Activated naive CD4-positive, alpha-beta T cell treated with anti-CD3 and anti-CD28 coated beads, Interleukin-2, amount 50 U/mL, for 72 hours (primary cell): ENCODE data around the gene BACH1. TPM values are rescaled to one million over a fixed set of nuclear protein-coding genes. Genes with fewer than 3 reads are reported as not detected.
"Not testable (repeated sequence)": the region's sequence is repeated elsewhere in the genome, so short reads cannot be mapped to it uniquely, and the experiment has no call there.

Experiments used
- ATAC-seq, 2 donors: fragments of 150-1000 bp; cut with Tn5 transposase; 2 replicates each; pipeline ENCODE4 v1.10.0; 2021; ENCODE audit warnings: mild to moderate bottlenecking in 2 of 2, moderate library complexity in 2 of 2
- DNase-seq, 2 donors: peaks; one replicate each; pipeline ENCODE4 v3.0.0; 2021 to 2022; ENCODE audit warnings: low spot score in 2 of 2
- H3K27ac Mint-ChIP-seq, 2 donors: one replicate each; pipeline ENCODE4 v1.8.0; 2022; ENCODE audit warnings: mild to moderate bottlenecking in 2 of 2, mixed read lengths in 2 of 2
- H3K36me3 Mint-ChIP-seq, 2 donors: one replicate each; pipeline ENCODE4 v1.8.0; 2022; ENCODE audit warnings: mixed read lengths in 2 of 2
- H3K9me3 Mint-ChIP-seq, 2 donors: one replicate each; pipeline ENCODE4 v1.8.0; 2022; ENCODE audit warnings: mixed read lengths in 2 of 2
- total RNA-seq, 2 donors: library from RNA; stranded (reverse); gene quantifications; one replicate each; pipeline ENCODE4 v1.2.3, GENCODE V29; 2022

Gene BACH1
- total RNA-seq, 2 donors from 2014 or later = 22.1 to 40.7 TPM

- Mint-ChIP-seq H3K27ac (no peak overlapping the region), H3K36me3 (peaks cover 0 to 5% of the 10 kb centered on the region in 2 donors), H3K9me3 (peaks cover 2 to 10% of the 10 kb centered on the region in 2 donors)
- DNase-seq (no peak), ATAC-seq (no peak)
These were observed 19.2 kb upstream of the BACH1 start for GRCh38 chr21:29279558-29279957.

GRCh38 chr21:29281801-29282200 is 16.9 kb upstream of the BACH1 start:
- not testable (repeated sequence) for DNase-seq, H3K36me3 Mint-ChIP-seq, H3K27ac Mint-ChIP-seq
- peak in 1 of 2 donors; percentile 90 for ATAC-seq
- peaks cover 2 to 10% of the 10 kb centered on the region in 2 donors for H3K9me3 Mint-ChIP-seq

DNA sequence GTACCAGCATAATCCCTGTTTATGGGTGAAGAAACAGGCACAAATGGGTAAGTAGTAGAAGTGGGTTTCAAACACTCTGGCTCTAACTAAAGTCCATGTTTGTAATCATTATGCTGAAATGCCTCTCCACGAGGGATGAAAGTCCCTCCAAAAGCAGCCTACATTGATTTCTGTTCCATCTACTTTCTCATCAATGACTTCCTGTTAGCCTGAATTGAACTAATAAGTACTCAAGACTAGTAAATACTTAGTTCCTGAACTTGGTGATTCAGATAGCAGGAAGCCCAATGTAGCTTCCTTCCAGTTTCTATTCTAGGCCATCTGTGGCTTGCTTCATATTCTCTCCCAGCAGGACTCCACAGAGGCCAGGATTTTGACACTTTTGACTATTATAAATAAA is 11.3 kb upstream of the BACH1 start:
- Mint-ChIP-seq H3K27ac (no peak overlapping the region), H3K9me3 (peaks cover 0 to 5% of the 10 kb centered on the region in 2 donors), H3K36me3 (no peaks in the 10 kb centered on the region)
- no peak for DNase-seq
- ATAC-seq = no peak

DNA sequence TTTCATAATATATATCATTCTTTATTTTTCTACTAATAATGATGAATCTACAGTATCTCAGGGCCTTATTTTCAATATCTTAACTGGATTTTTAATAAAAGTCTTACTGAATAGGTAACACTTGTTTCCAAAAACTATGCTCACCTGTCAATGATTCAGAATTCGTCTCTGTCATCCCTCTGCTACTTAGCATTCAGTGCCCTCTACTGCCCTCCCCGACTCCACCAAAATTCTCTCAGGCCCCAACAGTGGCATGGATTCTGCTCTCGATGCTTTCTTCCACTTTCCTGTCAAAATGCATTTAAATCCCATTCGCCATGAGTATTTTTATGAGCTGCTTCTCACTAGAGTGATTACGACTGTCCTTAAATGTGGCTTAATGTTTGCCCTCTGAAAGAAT is 10.5 kb upstream of the BACH1 start:
- no peak overlapping the region for H3K27ac Mint-ChIP-seq
- H3K9me3 Mint-ChIP-seq = no peaks in the 10 kb centered on the region
- DNase-seq (no peak), ATAC-seq (no peak)
- no peaks in the 10 kb centered on the region for H3K36me3 Mint-ChIP-seq

- H3K27ac Mint-ChIP-seq = no peak overlapping the region
- no peaks in the 10 kb centered on the region for H3K9me3 Mint-ChIP-seq
- no peak for DNase-seq
- no peak for ATAC-seq
- H3K36me3 Mint-ChIP-seq = no peaks in the 10 kb centered on the region
These were observed 9.4 kb upstream of the BACH1 start for GRCh38 chr21:29289317-29289716.

GRCh38 chr21:29290240-29290639 is 8.5 kb upstream of the BACH1 start:
- Mint-ChIP-seq H3K27ac (no peak overlapping the region), H3K36me3 (no peaks in the 10 kb centered on the region), H3K9me3 (no peaks in the 10 kb centered on the region)
- ATAC-seq (no peak), DNase-seq (no peak)

DNA sequence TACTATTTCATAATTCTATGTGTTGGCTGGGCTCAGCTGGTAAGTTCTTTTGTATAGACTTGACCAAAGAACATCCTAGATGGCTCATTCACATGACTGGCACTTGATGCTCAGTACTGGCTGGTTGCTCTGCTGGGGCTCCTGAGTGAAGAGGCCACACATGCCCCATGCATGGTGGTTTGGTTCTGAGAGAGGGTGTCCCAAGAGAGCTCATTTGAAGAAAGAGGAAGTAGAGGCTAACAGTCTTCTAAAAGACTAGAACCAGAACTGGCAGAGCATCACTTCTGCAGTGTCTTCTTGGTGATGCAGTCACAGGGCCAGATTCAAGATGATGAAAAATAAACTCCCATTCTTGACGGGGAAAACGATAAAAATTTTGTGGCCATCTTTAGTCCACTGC is 5.2 kb upstream of the BACH1 start:
- peaks cover 0 to 17% of the 10 kb centered on the region in 2 donors for H3K36me3 Mint-ChIP-seq
- peaks cover 0 to 8% of the 10 kb centered on the region in 2 donors for H3K9me3 Mint-ChIP-seq
- DNase-seq (no peak), ATAC-seq (no peak)
- H3K27ac Mint-ChIP-seq = peak overlapping the region in 1 of 2 donors; percentile 67

DNA sequence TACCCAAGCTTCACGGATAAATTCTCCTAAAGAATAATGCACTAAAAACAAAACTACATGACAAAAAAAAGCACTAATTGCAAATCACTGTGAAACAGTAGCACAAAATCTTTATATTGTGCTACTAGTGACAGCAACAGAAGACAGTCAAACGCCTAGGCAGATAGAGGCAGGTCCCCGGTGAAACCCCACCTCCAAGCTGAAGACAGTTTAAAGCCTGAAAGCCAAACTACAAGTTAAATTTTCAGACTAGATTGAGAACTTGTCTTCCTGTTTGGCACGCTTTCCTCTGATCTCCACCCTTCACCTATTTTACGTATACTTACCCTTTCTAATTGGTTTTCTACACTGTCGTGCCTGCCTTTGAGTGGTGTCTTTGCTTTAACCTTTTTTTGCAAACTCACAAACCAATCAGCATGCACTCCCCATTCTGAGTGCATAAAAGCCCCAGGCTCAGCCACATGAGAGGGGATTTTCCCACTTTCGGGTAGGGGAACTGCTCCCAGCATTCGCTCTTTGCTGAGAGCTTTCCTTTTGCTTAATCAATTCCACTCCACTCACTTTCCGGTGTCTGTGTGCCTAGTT is 3.6 kb upstream of the BACH1 start:
- Mint-ChIP-seq H3K9me3 (peaks cover 0 to 8% of the 10 kb centered on the region in 2 donors), H3K27ac (peak overlapping the region in 1 of 2 donors; percentile 67), H3K36me3 (peaks cover 9 to 26% of the 10 kb centered on the region in 2 donors)
- peak in 1 of 2 donors; percentile 40 for ATAC-seq
- DNase-seq = peak in 1 of 2 donors; percentile 71

DNA sequence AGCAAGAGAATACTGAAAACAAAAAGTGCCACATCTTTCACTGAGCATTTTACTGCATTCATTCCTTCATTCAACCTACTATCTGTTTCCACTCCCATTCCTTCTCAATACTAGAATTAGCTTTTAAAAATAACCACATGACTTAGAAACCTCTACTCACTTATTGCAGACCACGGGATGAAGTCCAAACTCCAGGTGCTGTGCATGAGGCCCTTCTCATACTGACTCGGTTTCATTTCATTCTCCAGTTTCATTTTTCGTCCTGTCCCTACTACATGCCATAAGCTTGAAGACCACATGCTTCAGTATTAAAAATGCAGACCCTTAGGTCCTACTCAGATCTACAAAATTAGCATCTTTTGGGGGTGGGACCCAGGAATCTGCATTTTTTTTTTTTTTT is 2.3 kb upstream of the BACH1 start:
- Mint-ChIP-seq H3K9me3 (peaks cover 0 to 8% of the 10 kb centered on the region in 2 donors), H3K27ac (no peak overlapping the region), H3K36me3 (peaks cover 12 to 31% of the 10 kb centered on the region in 2 donors)
- DNase-seq (no peak), ATAC-seq (no peak)

GRCh38 chr21:29297483-29298347 is 1.0 kb upstream of the BACH1 start:
- ATAC-seq = no peak
- Mint-ChIP-seq H3K27ac (peak overlapping the region in 1 of 2 donors; percentile 95), H3K36me3 (peaks cover 12 to 31% of the 10 kb centered on the region in 2 donors), H3K9me3 (peaks cover 0 to 8% of the 10 kb centered on the region in 2 donors)
- DNase-seq = no peak

DNA sequence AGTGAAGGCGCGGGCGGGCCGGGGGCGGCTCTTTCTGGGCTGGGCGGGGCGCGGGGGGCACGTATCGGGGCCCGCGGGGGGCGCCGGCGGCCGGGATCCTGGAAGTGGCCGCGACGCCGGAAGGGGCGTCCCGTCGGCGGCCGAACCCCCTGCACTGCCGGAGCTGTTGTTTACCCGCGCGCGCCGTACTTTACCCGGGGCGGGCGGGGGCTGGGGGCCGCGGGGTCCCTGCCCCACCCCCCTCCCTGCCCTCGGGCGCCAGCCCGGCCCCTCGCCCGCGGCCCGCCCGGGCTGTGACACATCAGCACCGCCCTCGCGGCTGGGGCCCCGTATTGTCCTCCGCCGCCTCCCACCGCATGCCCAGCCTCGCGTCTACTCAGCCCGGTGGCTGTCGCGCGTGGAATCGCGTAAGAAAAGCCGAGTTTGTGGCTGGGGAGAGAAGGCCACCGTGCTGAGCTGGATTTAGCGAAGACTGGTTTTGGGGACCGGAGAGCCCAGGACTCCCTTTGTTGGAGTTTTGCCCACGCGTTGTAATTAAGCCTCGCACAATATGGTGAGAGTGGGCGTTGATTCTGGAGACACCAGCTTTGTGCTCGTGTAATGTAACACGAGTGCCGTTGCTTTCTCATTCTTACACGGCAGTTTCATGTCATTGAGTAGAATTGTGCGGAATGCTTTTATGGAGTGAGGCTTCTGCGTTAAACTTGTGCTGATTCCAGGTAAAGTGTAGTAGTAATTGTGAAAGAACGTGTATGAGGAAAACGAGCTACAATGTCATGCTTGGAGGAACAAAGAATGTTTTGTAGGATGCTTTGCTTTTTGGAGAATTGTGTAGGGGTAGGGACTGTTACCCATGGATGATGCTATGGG is 559 bp downstream of the BACH1 start:
- H3K27ac Mint-ChIP-seq = peak overlapping the region; percentile 95 to 96
- ATAC-seq (peak; percentile 63 to 66), DNase-seq (peak; percentile 64 to 74)
- peaks cover 12 to 31% of the 10 kb centered on the region in 2 donors for H3K36me3 Mint-ChIP-seq
- H3K9me3 Mint-ChIP-seq = peaks cover 0 to 8% of the 10 kb centered on the region in 2 donors

GRCh38 chr21:29299916-29300806 is 1.4 kb downstream of the BACH1 start:
- Mint-ChIP-seq H3K27ac (peak overlapping the region; percentile 95 to 96), H3K36me3 (peaks cover 12 to 31% of the 10 kb centered on the region in 2 donors), H3K9me3 (peaks cover 0 to 8% of the 10 kb centered on the region in 2 donors)
- DNase-seq (peak in 1 of 2 donors; percentile 44), ATAC-seq (peak; percentile 23 to 57)

- Mint-ChIP-seq H3K36me3 (peaks cover 14 to 33% of the 10 kb centered on the region in 2 donors), H3K27ac (peak overlapping the region; percentile 95 to 96), H3K9me3 (peaks cover 0 to 8% of the 10 kb centered on the region in 2 donors)
- ATAC-seq = no peak
- no peak for DNase-seq
These were observed 2.1 kb downstream of the BACH1 start for GRCh38 chr21:29300807-29301138.

- DNase-seq (no peak), ATAC-seq (no peak)
- Mint-ChIP-seq H3K9me3 (peaks cover 0 to 8% of the 10 kb centered on the region in 2 donors), H3K27ac (peak overlapping the region in 1 of 2 donors; percentile 40), H3K36me3 (peaks cover 16 to 32% of the 10 kb centered on the region in 2 donors)
These were observed 3.0 kb downstream of the BACH1 start for GRCh38 chr21:29301691-29302090.

- DNase-seq = no peak
- H3K27ac Mint-ChIP-seq = peak overlapping the region in 1 of 2 donors; percentile 40
- no peak for ATAC-seq
- H3K36me3 Mint-ChIP-seq = peaks cover 16 to 25% of the 10 kb centered on the region in 2 donors
- peaks cover 0 to 3% of the 10 kb centered on the region in 2 donors for H3K9me3 Mint-ChIP-seq
These were observed 3.7 kb downstream of the BACH1 start for GRCh38 chr21:29302359-29302875.

GRCh38 chr21:29303288-29303687 is 4.6 kb downstream of the BACH1 start:
- Mint-ChIP-seq H3K27ac (no peak overlapping the region), H3K36me3 (peaks cover 16 to 20% of the 10 kb centered on the region in 2 donors), H3K9me3 (no peaks in the 10 kb centered on the region)
- DNase-seq = no peak
- ATAC-seq = no peak
